Gastrocnemius medialis (tissue), 4 donors: Measurements from ENCODE around the gene CCL7.

Experiments
- POLR2A ChIP-seq, 2 donors: fragments of 450-650 bp; IDR thresholded peaks; one replicate each; pipeline ENCODE4 v1.6.1; 2017; ENCODE audit warnings: antibody characterized with exemption in 2 of 2, mild to moderate bottlenecking in 2 of 2, moderate library complexity in 2 of 2
- TF ChIP-seq, protein P1 (sequence below), 5 experiments: fragments of 450-650 bp in 3 of 5; fragments of 200-600 bp in 2 of 5; sonication (generic) in 2 of 5; IDR thresholded peaks in 4 of 5; conservative IDR thresholded peaks in 1 of 5; 1 replicate in 4 of 5; 2 replicates in 1 of 5; pipeline ENCODE4 v1.5.1; 2016 to 2019; ENCODE audit warnings: antibody characterized with exemption in 5 of 5, mild to moderate bottlenecking in 3 of 5, moderate library complexity in 3 of 5

DNA sequence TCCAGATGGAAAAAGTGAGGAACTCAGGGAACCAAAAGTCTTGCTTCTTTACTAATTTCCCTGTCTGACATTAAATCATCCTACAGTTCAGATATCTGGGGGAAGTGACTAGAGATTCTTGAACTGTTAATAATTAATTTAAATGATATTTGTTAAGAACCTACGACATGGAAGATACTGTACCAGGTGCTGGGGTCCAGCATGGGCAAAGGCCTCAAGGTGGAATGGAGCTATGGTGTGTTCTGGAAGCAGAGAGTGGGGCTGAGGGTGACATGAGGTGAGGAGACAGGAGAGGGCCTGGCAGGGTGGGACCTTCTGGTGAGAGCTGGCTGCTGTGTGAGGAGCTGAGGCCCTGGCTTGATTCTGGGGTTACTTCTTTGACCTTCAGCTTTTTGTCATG lies 21.0 kb upstream of the CCL7 start:
- TF ChIP-seq POLR2A (IDR thresholded peaks at IDR 0.05) = no peak
- TF ChIP-seq, protein P1, sequence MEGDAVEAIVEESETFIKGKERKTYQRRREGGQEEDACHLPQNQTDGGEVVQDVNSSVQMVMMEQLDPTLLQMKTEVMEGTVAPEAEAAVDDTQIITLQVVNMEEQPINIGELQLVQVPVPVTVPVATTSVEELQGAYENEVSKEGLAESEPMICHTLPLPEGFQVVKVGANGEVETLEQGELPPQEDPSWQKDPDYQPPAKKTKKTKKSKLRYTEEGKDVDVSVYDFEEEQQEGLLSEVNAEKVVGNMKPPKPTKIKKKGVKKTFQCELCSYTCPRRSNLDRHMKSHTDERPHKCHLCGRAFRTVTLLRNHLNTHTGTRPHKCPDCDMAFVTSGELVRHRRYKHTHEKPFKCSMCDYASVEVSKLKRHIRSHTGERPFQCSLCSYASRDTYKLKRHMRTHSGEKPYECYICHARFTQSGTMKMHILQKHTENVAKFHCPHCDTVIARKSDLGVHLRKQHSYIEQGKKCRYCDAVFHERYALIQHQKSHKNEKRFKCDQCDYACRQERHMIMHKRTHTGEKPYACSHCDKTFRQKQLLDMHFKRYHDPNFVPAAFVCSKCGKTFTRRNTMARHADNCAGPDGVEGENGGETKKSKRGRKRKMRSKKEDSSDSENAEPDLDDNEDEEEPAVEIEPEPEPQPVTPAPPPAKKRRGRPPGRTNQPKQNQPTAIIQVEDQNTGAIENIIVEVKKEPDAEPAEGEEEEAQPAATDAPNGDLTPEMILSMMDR (IDR thresholded peaks at IDR 0.05 in 4 of 5, conservative IDR thresholded peaks at IDR 0.05 in 1 of 5) = no peak
